H9 (cell line): Measurements from ENCODE around the gene MB. TPM values are rescaled to one million over a fixed set of nuclear protein-coding genes. Genes with fewer than 3 reads are reported as not detected.

Experiments used
- DNase-seq: peaks from one replicate; pipeline ENCODE4 v3.0.0-alpha.2; 2017
- H2AFZ ChIP-seq: one replicate; pipeline ENCODE4 v1.6.1; 2013; ENCODE audit warnings: mild to moderate bottlenecking, low read length, control low read depth, moderate library complexity
- H2AK5ac ChIP-seq: 2 replicates; pipeline ENCODE4 v1.6.1; 2013; ENCODE audit warnings: low read length, control low read depth, mixed read lengths; ENCODE audit not compliant: insufficient read length
- H2BK120ac ChIP-seq: one replicate; pipeline ENCODE4 v1.6.1; 2013; ENCODE audit warnings: low read depth, mild to moderate bottlenecking, low read length, control low read depth, inconsistent platforms; ENCODE audit not compliant: poor library complexity, severe bottlenecking
- H2BK12ac ChIP-seq: 2 replicates; pipeline ENCODE4 v1.6.1; 2013; ENCODE audit warnings: low read length, control low read depth, mixed read lengths, low read depth; ENCODE audit not compliant: insufficient read length
- H2BK15ac ChIP-seq: 2 replicates; pipeline ENCODE4 v1.6.1; 2013; ENCODE audit warnings: low read depth, low read length, control low read depth
- H2BK20ac ChIP-seq: one replicate; pipeline ENCODE4 v1.6.1; 2013; ENCODE audit warnings: low read depth, mild to moderate bottlenecking, low read length, control low read depth, inconsistent platforms; ENCODE audit not compliant: poor library complexity, severe bottlenecking
- H2BK5ac ChIP-seq: 2 replicates; pipeline ENCODE4 v1.6.1; 2013; ENCODE audit warnings: low read length, control low read depth, mixed read lengths; ENCODE audit not compliant: insufficient read length
- H3K14ac ChIP-seq: 2 replicates; pipeline ENCODE4 v1.6.1; 2013; ENCODE audit warnings: low read length, control low read depth; ENCODE audit not compliant: insufficient read depth
- H3K18ac ChIP-seq: 2 replicates; pipeline ENCODE4 v1.6.1; 2013; ENCODE audit warnings: low read depth, mild to moderate bottlenecking, mixed read lengths, low read length, control low read depth; ENCODE audit not compliant: insufficient read length
- H3K23ac ChIP-seq: 2 replicates; pipeline ENCODE4 v1.6.1; 2013; ENCODE audit warnings: low read length, control low read depth, mixed read lengths, low read depth; ENCODE audit not compliant: insufficient read length
- H3K23me2 ChIP-seq: 2 replicates; pipeline ENCODE4 v1.6.1; 2013; ENCODE audit warnings: low read depth, mild to moderate bottlenecking, mixed read lengths, low read length, control low read depth; ENCODE audit not compliant: insufficient read length, poor library complexity, severe bottlenecking
- H3K27ac ChIP-seq: 2 replicates; pipeline ENCODE4 v1.5.1; 2013; ENCODE audit warnings: low read length, control low read depth, mixed read lengths, low read depth; ENCODE audit not compliant: insufficient read length
- H3K27me3 ChIP-seq: 2 replicates; pipeline ENCODE4 v1.6.1; 2013; ENCODE audit warnings: low read length, control low read depth, inconsistent platforms; ENCODE audit not compliant: insufficient read depth
- H3K4ac ChIP-seq: 2 replicates; pipeline ENCODE4 v1.6.1; 2013; ENCODE audit warnings: low read depth, mild to moderate bottlenecking, control low read depth, inconsistent platforms, low read length, moderate library complexity
- H3K4me1 ChIP-seq: 2 replicates; pipeline ENCODE4 v1.6.1; 2013; ENCODE audit warnings: low read length, control low read depth, inconsistent platforms; ENCODE audit not compliant: insufficient read depth
- H3K4me2 ChIP-seq: 2 replicates; pipeline ENCODE4 v1.6.1; 2013; ENCODE audit warnings: low read length, control low read depth, mixed read lengths; ENCODE audit not compliant: insufficient read length, insufficient read depth
- H3K56ac ChIP-seq: 2 replicates; pipeline ENCODE4 v1.6.1; 2013; ENCODE audit warnings: low read depth, mild to moderate bottlenecking, mixed read lengths, low read length, control low read depth; ENCODE audit not compliant: insufficient read length
- H3K79me1 ChIP-seq: 2 replicates; pipeline ENCODE4 v1.6.1; 2013; ENCODE audit warnings: low read depth, mild to moderate bottlenecking, moderate library complexity, low read length, control low read depth, inconsistent platforms; ENCODE audit not compliant: insufficient read depth, poor library complexity, severe bottlenecking
- H3K79me2 ChIP-seq: 2 replicates; pipeline ENCODE4 v1.6.1; 2013; ENCODE audit warnings: low read length, control low read depth, inconsistent platforms; ENCODE audit not compliant: insufficient read depth
- H3K9ac ChIP-seq: 2 replicates; pipeline ENCODE4 v1.6.1; 2013; ENCODE audit warnings: low read length, control low read depth, mixed read lengths; ENCODE audit not compliant: insufficient read length; ENCODE audit errors: extremely low read depth
- H3K9me3 ChIP-seq: one replicate; pipeline ENCODE4 v1.6.1; 2013; ENCODE audit warnings: low read depth, low read length, inconsistent platforms; ENCODE audit not compliant: control insufficient read depth
- H3T11ph ChIP-seq: one replicate; pipeline ENCODE4 v1.6.1; 2013; ENCODE audit warnings: mild to moderate bottlenecking, low read length, control low read depth, inconsistent platforms
- H4K20me1 ChIP-seq: one replicate; pipeline ENCODE4 v1.6.1; 2013; ENCODE audit not compliant: control insufficient read depth, insufficient read length, insufficient read depth
- H4K5ac ChIP-seq: 2 replicates; pipeline ENCODE4 v1.6.1; 2013; ENCODE audit warnings: low read depth, mild to moderate bottlenecking, mixed read lengths, low read length, control low read depth; ENCODE audit not compliant: insufficient read length
- H4K8ac ChIP-seq: replicated peaks from 2 replicates; pipeline ENCODE4 v1.6.1; 2013; ENCODE audit warnings: low read length, control low read depth, mixed read lengths, low read depth; ENCODE audit not compliant: insufficient read length
- H4K91ac ChIP-seq: 2 replicates; pipeline ENCODE4 v1.6.1; 2013; ENCODE audit warnings: low read depth, mild to moderate bottlenecking, moderate library complexity, mixed read lengths, low read length, control low read depth; ENCODE audit not compliant: insufficient read length
- H3K27ac Mint-ChIP-seq, 3 experiments: 2 replicates in 2 of 3; 3 replicates in 1 of 3; pipeline ENCODE4 v1.8.0; 2020 to 2021; ENCODE audit warnings: mixed read lengths in 3 of 3, mild to moderate bottlenecking in 1 of 3, moderate library complexity in 1 of 3
- H3K27me3 Mint-ChIP-seq: 2 replicates; pipeline ENCODE4 v1.8.0; 2021; ENCODE audit warnings: low read depth, mild to moderate bottlenecking, moderate library complexity, mixed read lengths
- H3K36me3 Mint-ChIP-seq, 3 experiments: 2 replicates in 2 of 3; 3 replicates in 1 of 3; pipeline ENCODE4 v1.8.0; 2020 to 2021; ENCODE audit warnings: low read depth in 3 of 3, mixed read lengths in 3 of 3; ENCODE audit not compliant: insufficient read depth in 1 of 3
- H3K4me1 Mint-ChIP-seq, 2 experiments: 2 replicates each; pipeline ENCODE4 v1.8.0; 2020; ENCODE audit warnings: mixed read lengths in 2 of 2
- H3K4me3 Mint-ChIP-seq, 2 experiments: 2 replicates in 1 of 2; 3 replicates in 1 of 2; pipeline ENCODE4 v1.8.0; 2020 to 2021; ENCODE audit warnings: mild to moderate bottlenecking in 2 of 2, mixed read lengths in 2 of 2, moderate library complexity in 1 of 2
- H3K9me3 Mint-ChIP-seq, 2 experiments: 2 replicates in 1 of 2; 3 replicates in 1 of 2; pipeline ENCODE4 v1.8.0; 2020; ENCODE audit warnings: mild to moderate bottlenecking in 2 of 2, mixed read lengths in 2 of 2, moderate library complexity in 1 of 2
- CTCF ChIP-seq: fragments of 200-600 bp; sonication (generic); conservative IDR thresholded peaks from 3 replicates; pipeline ENCODE4 v1.8.0; 2021; ENCODE audit warnings: antibody characterized with exemption, mild to moderate bottlenecking
- WGBS: extraction: QIAGEN DNeasy Blood & Tissue Kit; methylation state at CpG from one replicate; pipeline ENCODE4 v1.1.7; 2013; ENCODE audit warnings: missing lambda C conversion rate, low lambda C conversion rate, mixed read lengths; ENCODE audit not compliant: insufficient read length; ENCODE audit errors: extremely low coverage; 5-methylcytosine and 5-hydroxymethylcytosine counted together
- total RNA-seq: library from RNA; stranded (reverse); gene quantifications from 2 replicates; pipeline ENCODE4 v1.2.1, GENCODE V29; 2021

The MB gene
- total RNA-seq, 1 experiment from 2014 or later: 0.55 TPM

- H2AK5ac ChIP-seq: no peak overlapping the region
- no peak overlapping the region for H2BK12ac ChIP-seq
- no peaks in the 10 kb centered on the region for H3K79me1 ChIP-seq
- Mint-ChIP-seq H3K36me3 (peaks cover 2 to 8% (median 2%) of the 10 kb centered on the region in 3 experiments; a peak in 4 of 7 replicates), H3K4me3 (no peak overlapping the region), H3K27me3 (peaks cover 4% of the 10 kb centered on the region), H3K27ac (no peak overlapping the region), H3K9me3 (peaks cover 10 to 12% of the 10 kb centered on the region in 2 experiments; a peak in 3 of 5 replicates), H3K4me1 (peaks cover 10 to 19% of the 10 kb centered on the region in 2 experiments)
- no peak overlapping the region for H2BK20ac ChIP-seq
- H3K14ac ChIP-seq: no peak overlapping the region
- H4K20me1 ChIP-seq: no peaks in the 10 kb centered on the region
- H3K4ac ChIP-seq: no peak overlapping the region
- TF ChIP-seq CTCF: no peak
- no peaks in the 10 kb centered on the region for H3K23me2 ChIP-seq
- H3T11ph ChIP-seq: no peak overlapping the region
- no peak overlapping the region for H4K8ac ChIP-seq
- DNase-seq: peak; percentile 8
- no peak overlapping the region for H4K91ac ChIP-seq
- no peaks in the 10 kb centered on the region for H3K27me3 ChIP-seq
- H3K27ac ChIP-seq: no peak overlapping the region
- no peak overlapping the region for H3K23ac ChIP-seq
- H3K9me3 ChIP-seq: no peaks in the 10 kb centered on the region
- H3K4me1 ChIP-seq: no peaks in the 10 kb centered on the region; the same call in 1 of the 2 replicates
- H3K18ac ChIP-seq: no peak overlapping the region
- H4K5ac ChIP-seq: no peak overlapping the region
- WGBS: no CpG with 5 or more reads among the region's 7 CpGs
- no peak overlapping the region for H3K9ac ChIP-seq
- H2BK5ac ChIP-seq: no peak overlapping the region
- no peak overlapping the region for H2BK15ac ChIP-seq
- H3K4me2 ChIP-seq: no peak overlapping the region
- H2AFZ ChIP-seq: no peak overlapping the region
- H3K79me2 ChIP-seq: no peaks in the 10 kb centered on the region
- no peak overlapping the region for H2BK120ac ChIP-seq
- H3K56ac ChIP-seq: no peak overlapping the region
These were observed 34.0 kb upstream of the MB start for GRCh38 chr22:35651085-35651484.
